DMS 273 (cell line): ENCODE results near the gene DNAAF9.

Source experiments
- DNase-seq: peaks from one replicate; lab custom pipeline; 2025; ENCODE audit not compliant: unreplicated experiment; lab: John Stamatoyannopoulos, UW

The DNAAF9 gene

GRCh38 chr20:3412600-3413392 is 5.3 kb upstream of the DNAAF9 start:
- no peak for DNase-seq

- DNase-seq: no peak
Observed at GRCh38 chr20:3410464-3410863, 3.0 kb upstream of the DNAAF9 start.

- no peak for DNase-seq
Observed at GRCh38 chr20:3409417-3409816, 1.9 kb upstream of the DNAAF9 start.

- DNase-seq: peak; percentile 90
Observed at GRCh38 chr20:3407771-3408637, 535 bp upstream of the DNAAF9 start.

- peak; percentile 37 for DNase-seq
Observed at GRCh38 chr20:3406481-3407039, 909 bp downstream of the DNAAF9 start.

- DNase-seq: no peak
Observed at GRCh38 chr20:3405696-3406358, 1.6 kb downstream of the DNAAF9 start.

GRCh38 chr20:3405139-3405538 is 2.3 kb downstream of the DNAAF9 start:
- DNase-seq: no peak

- DNase-seq: no peak
Observed at GRCh38 chr20:3404402-3404801, 3.1 kb downstream of the DNAAF9 start.

GRCh38 chr20:3403741-3404140 is 3.7 kb downstream of the DNAAF9 start:
- no peak for DNase-seq

GRCh38 chr20:3402453-3402852 is 5.0 kb downstream of the DNAAF9 start:
- no peak for DNase-seq

GRCh38 chr20:3400260-3401155 is 7.0 kb downstream of the DNAAF9 start:
- peak; percentile 33 for DNase-seq

GRCh38 chr20:3398681-3399252 is 8.7 kb downstream of the DNAAF9 start:
- DNase-seq: no peak

GRCh38 chr20:3396492-3396891 is 11.0 kb downstream of the DNAAF9 start:
- DNase-seq: no peak

- no peak for DNase-seq
Observed at GRCh38 chr20:3392756-3393155, 14.7 kb downstream of the DNAAF9 start.

- no peak for DNase-seq
Observed at GRCh38 chr20:3390759-3391425, 16.6 kb downstream of the DNAAF9 start.

GRCh38 chr20:3383878-3384495 is 23.5 kb downstream of the DNAAF9 start:
- DNase-seq: no peak

- no peak for DNase-seq
Observed at GRCh38 chr20:3382836-3383235, 24.6 kb downstream of the DNAAF9 start.

- no peak for DNase-seq
Observed at GRCh38 chr20:3380228-3381070, 27.0 kb downstream of the DNAAF9 start.
